NCI-H146 treated with DMSO at 0.1 percent for 48 hours (cell line): ENCODE results near the gene EXOSC3.
"Not testable (repeated sequence)": the region's sequence is repeated elsewhere in the genome, so short reads cannot be mapped to it uniquely, and the experiment has no call there.

Experiments used
- DNase-seq: peaks from one replicate; lab custom pipeline; 2025; ENCODE audit not compliant: unreplicated experiment; lab: John Stamatoyannopoulos, UW

EXOSC3 gene

DNA sequence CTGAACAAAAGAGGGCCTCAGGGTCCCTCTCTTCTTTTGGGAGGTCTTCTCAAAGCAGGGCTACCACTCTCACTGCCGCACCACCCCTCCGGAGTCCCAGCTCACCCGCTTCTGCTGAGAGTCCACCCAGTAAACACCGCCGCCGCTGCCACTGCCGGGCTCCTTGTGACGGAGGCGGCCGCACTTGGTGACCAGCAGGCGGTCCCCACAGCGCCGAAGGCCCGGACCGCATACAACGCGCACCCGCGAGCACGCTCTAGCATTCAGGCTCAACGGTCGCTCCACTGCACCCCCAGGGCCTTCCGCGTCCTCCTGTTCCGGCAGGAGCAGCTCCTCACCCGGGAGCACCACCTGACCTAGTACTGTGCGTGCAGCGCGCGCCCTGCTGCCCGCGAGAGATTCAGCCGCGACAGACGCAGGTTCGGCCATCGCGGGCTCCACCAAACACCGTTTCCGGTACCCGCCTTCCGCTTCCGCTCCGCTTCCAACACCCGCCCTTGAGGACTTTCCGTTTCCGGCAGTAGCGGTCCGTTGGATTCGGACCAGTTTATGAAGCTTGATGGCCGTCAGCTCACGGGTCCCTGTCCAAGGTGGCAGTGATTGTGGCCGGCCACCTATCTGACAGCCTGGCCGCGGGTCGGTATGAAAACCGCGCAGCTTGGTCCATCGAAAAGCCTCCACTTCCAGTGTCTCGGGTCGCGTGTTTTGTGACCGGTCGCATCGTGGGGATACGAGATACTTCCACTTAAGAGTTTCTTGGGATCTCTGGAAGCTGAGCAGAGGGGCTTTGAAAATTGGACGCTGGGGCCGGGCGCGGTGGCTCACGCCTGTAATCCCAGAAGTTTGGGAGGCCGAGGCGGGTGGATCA, at the start of gene EXOSC3:
Gene EXOSC3, minus strand, starts transcription at position 449 of the 868 bp plus-strand sequence. Its CDS starts 20 bp downstream, at position 429.
- peak; percentile 90 for DNase-seq

DNA sequence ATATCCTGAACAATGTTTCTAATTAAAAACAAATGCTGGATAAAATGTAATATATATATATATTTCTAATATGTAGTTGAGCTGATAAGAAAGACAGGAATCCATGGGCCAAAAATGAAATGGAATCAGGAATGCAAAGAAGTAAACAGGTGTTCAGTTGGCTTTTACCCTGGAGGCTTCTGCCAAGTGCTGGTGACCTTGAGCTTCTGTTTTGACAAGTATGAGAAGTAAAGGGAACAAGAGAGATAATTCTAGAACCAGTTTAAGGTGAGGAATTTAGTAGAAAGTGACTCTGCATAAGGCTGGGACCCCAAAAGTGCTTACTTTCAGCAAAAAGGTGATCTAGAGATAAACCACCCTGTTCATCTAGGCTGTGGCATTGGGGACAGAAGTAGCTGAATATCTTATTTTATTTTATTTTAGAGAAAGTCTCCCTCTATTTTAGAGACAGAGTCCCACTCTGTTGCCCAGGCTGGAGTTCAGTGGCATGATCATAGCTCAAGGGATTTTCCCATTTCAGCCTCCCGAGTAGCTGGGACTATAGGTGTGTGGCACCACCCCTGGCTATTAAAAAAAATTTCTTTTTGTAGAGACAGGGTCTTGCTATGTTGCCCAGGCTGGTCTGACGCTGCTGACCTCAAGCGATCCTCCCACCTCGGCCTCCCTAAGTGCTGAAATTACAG, 42.8 kb upstream of the EXOSC3 start:
- DNase-seq = no peak

DNA sequence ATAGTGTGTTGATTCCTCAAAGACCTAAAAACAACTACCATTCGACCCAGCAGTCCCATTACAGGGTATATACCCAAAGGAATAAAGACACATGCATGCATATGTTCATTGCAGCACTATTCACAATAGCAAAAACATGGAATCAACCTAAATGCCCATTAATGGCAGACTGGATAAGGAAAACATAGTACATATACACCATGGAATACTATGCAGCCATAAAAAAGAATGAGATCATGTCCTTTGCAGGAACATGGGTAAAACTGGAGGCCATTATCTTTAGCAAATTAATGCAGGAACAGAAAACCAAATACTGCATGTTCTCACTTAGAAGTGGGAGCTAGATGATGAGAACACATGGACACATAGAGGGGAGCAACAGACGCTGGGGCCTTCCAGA, 40.3 kb upstream of the EXOSC3 start:
- not testable (repeated sequence) for DNase-seq

DNA sequence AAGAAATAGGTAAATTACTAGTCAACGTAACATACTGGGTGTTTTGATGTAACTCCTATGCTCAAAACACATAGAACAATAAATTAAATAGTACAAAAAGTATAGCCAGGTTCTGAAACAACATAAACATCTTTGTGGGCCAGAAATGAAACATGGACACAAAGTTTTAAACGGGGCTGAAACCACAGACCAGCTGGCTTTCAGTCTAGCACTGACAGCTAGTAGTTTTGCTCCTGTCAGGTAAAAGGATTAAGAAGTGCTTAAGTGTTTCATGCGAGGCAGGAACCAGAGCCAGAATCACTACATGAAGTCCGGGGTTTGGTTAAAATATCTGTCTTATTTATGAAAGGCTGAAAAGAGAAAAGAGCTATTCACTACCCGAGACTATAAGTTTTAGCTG, 35.3 kb upstream of the EXOSC3 start:
- no peak for DNase-seq

DNA sequence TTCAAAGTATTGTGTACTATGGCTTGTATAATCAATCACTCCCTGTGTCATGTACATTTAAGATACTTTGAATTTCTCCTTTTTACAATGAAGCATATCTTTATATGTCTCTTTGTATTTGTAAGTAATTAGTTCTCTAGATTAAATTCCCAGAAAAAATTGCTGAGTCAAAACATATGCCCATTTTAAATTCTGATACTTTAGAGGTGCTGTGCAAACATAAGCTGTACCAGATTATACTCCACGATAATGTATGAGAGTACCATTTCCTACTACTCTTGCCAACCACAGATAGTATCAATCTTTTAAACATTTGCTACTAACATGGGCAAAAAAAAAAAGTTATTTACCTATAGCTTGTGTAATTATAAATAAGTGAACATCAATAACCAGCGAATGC, 34.0 kb upstream of the EXOSC3 start:
- no peak for DNase-seq

DNA sequence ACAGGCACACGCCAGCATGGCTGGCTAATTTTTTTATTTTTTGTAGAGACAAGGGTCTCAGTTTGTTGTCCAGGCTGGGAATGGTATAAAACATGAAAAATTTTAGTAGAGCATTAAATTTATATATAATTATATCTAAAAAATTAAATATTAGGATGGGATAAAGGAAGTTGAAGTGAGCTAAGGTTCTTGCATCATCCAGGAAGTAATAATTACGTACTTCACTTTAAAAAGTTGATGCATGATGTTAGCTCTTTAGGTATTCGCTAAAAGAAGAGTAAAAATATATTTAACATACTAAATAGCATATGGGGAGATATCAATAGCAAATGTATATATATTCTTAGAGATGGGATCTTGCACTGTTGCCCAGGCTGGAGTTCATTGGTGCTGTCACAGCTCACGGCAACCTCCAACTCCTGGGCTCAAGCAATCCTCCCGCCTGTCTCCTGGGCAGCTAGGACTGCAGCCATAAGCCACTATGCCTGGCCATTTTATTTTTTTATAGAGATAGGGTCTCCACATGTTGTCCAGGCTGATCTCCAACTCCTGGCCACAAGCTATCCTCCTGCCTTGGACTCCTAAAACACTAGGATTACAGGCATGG, 28.0 kb upstream of the EXOSC3 start:
- DNase-seq = no peak

DNA sequence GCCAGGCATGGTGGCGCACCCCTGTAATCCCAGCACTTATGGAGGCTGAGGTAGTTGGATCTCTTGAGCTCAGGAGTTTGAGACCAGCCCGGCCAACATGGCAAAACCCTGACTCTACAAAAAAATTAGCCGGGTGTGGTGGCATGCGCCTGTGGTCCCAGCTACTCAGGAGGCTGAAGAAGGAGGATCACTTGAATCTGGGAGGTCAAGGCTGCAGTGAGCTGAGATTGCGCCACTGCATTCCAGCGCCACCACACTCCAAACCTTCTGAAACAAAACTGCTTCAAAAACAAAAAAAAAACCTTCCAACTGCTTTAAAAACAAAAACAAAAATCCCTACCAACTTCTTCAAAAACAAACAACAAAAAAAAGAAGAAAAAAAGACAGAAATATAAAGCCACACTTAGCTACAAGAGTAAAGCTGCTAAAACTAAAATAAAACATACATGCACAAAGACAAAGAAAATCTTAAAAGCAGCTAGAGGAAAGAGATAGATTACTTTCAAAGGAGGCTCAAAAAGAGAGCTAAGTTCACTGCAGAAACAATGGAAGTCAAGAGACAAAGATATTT, 27.1 kb upstream of the EXOSC3 start:
- DNase-seq = no peak

DNA sequence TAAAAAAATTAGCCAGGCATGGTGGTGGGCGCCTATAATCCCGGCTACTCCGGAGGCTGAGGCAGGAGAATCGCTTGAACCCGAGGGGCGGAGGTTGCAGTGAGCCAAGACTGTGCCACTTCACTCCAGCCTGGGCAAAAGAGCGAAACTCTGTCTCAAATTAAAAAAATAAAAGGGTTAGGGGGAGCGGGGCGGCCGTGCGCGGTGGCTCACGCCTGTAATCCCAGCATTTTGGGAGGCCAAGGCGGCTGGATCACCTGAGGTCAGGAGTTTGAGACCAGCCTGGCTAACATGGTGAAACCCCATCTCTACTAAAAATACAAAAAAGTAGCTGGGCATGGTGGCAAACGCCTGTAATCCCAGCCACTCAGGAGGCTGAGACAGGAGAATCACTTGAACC, 24.8 kb upstream of the EXOSC3 start:
- not testable (repeated sequence) for DNase-seq

DNA sequence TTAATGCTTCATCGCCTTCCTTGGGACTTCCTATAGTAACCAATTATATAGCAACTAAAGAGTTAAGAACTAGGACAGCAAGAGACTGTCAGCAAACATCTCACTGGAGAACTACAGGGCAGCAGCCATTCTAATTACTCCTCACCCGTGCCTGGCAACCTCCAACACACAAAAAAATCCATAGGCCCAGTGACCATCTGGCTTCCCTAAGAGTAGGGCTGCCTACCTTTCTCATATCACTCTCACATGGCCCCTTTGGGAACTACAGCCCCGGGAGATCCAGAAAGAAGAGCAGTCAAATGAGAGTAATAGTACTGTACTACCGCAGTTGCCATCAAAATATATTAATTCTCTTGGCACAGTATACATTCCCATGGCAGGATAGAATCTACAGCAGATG, 21.4 kb upstream of the EXOSC3 start:
- no peak for DNase-seq

DNA sequence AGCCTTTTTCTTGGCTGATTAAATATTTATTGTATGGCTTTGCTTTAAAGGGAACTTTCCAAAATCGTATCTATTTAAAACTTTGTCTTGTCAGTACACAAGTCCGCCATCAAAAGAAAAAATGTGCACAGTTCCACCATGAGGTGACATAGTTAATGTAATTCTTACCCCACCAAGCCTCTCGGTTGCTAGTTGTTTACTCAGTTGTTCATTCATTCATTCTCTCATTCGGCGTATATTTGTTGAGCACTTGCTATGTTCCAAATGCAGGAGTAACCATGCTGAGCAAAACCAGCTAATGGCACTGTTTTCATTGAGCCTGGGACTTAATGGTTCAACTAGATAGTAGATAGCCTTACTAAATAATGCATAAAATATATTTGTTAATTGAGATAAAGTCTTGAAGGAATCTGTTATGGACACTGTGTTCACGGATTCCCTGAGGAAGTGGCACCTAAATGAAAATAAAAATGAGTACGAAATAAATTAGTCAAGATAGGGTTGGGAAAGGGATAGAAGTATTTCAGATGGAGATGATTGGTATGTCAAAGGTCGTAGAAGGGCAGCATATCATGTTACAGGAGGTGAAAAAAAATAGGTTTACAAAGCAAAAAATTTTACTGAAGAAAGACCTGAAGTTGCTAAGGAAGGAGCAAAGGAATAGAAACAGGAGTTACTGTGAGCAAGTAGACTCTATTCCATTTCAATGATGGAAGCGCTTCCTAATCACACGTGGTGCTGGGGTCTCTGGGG, 17.3 kb upstream of the EXOSC3 start:
- no peak for DNase-seq

DNA sequence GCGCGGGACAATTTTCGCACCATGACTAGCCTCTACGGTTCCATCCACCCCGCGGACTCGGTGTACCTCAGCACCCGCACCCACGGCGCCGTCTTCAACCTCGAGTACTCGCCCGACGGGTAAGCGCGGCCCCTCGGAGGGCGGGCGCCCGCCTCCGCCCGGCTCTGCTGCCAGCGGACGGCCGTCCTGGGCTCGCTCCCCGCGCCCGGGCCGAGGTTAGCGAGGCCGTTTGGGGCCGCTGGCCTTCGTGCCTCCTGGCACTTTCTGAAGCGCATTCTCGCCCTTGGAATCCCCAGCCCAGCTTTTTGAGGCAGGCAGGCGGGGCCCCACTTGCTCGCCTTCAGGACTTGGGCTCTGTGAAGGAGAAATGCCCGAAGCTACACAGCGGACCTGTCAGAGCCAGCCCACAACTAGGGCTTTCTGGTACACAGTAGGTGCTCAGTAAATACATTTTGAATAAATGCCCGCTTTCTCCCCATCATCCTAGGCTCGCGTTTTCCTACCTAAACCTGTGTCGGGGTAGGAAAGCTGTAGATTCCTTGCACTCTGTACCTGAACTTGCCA, 16.5 kb upstream of the EXOSC3 start:
- DNase-seq = no peak

DNA sequence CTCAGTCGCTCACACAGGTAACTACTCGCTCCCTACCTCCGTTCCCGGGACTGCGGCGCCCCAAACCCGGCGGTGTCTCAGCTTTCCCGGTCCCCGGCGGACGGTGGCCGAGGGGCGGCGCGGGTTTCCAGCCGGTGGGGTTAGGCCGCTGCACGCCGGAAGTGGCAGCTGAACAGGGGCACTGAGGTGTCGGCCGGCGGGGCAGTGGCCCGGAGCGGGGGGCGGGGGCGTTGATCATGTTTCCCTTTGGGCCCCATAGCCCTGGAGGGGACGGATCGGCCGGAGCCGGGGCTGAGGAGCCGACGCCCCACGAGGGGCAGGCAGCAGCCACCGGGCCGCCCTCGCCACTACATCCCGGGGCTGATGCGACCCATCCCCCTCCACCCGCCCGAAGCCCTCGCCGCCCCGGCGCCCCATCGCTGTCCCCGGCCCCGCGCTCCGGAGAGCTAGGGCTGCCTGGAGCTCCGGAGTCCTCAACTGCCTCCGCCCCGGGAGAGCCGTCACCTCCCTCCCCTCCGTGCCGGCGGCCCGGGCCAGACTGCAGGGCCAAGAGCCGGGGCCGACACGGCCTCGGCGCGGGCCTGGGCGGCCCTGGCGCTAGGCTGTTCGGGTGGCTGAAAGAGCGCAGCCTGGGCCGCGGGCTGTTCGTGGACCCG, 15.9 kb upstream of the EXOSC3 start, which contains the start of gene DCAF10:
Gene DCAF10, plus strand, starts transcription at position 167 of the 656 bp plus-strand sequence. Its CDS starts 70 bp downstream, at position 237.
- peak; percentile 73 for DNase-seq

DNA sequence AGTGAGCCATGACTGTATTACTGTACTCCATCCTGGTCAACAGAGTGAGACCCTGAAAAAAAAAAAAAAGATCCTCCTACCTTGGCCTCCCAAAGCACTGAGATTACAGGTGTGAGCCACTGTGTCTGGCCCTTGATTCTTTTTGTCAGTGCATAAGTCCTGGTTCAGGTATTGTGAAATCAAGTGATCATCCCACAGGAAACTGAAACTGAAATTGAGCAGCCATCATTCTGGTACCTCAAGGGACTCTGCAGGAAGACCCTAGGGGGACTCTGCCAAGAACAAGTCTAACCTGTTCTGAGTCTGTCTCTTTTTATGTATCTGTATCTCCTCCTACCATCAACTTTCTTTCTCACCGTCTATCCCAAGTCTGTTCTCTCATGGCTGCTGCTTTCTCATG, 13.8 kb upstream of the EXOSC3 start:
- no peak for DNase-seq

DNA sequence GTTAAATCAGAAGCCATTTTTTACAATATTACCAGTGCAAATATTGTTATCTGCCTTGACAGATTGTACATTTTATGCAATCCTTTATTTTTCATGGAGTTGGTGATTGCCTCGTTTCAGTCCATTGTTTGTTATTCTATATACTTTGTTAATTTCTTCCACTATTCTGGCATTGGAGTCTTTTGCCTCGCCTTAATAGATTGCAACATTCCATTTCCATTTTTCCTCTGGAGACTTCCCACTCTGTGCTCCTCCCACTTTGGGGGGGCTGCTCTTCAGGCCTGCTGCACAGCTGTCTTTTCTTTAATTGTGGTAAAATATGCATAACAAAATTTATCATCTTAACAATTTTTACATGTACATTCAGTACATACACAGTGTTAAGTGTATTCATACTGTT, 11.4 kb upstream of the EXOSC3 start:
- DNase-seq = no peak

DNA sequence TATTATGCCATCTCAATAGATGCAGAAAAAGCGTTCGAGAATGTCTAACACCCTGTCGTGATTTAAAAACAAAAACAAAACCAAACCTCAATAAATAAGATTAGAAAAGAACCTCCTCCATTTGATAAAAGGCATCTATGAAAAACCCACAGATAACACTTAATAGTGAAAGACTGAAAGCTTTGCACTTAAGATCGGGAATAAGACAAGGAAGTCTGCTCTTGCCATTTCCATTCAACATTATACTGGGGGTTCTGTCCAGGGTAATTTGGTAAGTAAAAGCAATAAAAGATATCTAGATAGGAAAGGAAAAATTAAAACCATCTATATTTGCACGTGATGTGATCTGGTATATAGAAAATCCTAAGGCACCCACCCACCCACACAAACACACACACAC, 7.3 kb upstream of the EXOSC3 start:
- no peak for DNase-seq

DNA sequence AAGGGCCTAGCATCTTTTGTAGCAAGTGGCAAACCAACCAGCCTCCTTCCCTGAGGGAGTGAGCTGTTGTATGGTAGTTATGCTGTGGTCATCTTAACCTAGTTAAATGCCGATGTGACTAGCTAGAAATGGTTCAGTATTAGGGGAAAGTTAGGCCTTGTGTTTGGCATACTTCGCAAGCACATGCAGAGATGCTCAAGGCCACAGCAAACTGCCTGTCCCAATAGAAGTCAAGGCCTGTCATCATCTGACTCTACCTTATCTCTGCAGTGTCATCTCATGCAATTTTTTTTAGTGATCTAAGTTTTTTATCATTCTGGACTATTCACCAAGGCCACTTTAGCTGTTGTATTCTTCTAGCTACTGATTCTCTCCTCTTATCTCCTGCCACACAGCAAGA, 5.2 kb upstream of the EXOSC3 start:
- no peak for DNase-seq

DNA sequence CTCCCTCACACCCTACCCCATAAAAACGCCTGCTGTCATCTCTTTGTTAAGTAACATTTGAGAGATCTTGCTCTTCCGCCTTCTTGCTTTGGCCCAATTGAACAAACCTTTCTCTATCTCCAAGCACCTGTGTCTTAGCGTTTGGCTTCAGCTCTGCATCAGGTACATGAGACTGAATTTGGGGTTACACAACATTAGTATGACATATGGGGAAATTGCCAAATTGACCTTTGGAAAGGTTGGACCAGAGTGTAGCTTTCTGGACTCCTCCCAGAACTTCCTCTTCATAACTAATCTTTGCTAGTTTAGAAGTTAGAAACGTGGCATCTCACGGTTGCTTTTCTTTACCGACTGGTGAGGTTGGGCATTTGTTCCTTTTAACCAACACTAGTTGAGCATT, 3.5 kb upstream of the EXOSC3 start:
- DNase-seq = no peak

DNA sequence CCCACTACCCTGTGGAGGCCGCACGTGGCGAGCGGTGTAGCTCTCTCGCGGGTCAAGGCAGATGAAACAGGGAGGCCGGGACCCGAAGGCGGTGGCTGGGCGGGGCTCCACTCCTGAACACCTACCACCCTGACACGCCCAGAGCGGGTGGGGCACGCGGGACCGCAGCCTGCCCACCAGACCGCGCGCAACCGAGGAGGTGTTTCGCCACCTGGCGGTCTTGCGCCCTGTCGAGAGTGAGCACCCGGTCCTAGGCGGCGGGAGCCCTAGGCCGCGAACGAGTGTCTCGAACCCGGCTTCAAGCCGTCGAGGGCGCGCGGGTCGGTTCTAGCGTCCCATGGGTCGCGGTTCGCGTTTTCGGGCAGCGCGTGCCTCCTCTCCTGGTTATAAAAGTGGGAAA, 2.2 kb upstream of the EXOSC3 start:
- DNase-seq = no peak

DNA sequence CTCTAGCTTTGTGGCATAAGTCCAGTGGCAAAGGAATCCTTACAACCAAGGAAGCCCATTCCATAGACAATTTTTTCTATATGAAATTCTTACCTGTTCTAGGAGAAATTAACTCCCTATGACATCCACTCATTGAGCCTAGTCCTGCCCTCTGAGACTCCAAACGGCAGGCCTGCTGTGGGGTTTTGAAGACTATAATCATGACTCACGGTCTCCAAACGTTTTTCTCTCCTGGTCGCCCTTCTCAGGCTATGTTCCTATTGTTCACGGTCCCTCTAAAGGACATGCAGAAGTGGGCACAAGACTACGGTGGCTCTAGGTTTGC, 611 bp downstream of the EXOSC3 start:
- no peak for DNase-seq

DNA sequence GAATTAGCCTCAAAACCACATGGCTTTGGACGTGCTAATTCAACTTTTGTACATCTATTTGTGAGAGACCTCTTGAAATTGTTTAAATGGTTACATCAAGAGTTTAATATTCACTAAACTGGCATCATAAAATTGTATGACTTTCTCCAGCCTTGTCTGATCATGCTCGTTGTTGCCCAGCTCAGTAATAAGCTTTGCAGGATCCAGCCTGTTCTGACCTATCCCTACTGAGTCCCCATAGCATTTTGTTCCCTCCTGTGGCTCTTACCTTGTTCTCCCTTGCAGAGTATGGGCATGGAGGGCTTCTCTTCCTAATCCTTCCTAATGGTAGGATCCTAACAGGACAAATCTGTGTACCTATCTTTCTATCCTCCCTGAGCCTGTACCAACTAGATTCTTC, 6.3 kb downstream of the EXOSC3 start:
- DNase-seq = no peak
